ENCODE results near the gene HCN2. TPM values are rescaled to one million over a fixed set of nuclear protein-coding genes. Genes with fewer than 3 reads are reported as not detected.

The HCN2 gene
- total and polyA plus RNA-seq, 2 of the 13 experiments (the other 11 are each of a cell fraction or from before 2014, with no cell fraction given) = 0.01 TPM; not detected in 1

GRCh38 chr19:558770-559439 lies 30.8 kb upstream of the HCN2 start (continued):
- TF ChIP-seq, protein P1, sequence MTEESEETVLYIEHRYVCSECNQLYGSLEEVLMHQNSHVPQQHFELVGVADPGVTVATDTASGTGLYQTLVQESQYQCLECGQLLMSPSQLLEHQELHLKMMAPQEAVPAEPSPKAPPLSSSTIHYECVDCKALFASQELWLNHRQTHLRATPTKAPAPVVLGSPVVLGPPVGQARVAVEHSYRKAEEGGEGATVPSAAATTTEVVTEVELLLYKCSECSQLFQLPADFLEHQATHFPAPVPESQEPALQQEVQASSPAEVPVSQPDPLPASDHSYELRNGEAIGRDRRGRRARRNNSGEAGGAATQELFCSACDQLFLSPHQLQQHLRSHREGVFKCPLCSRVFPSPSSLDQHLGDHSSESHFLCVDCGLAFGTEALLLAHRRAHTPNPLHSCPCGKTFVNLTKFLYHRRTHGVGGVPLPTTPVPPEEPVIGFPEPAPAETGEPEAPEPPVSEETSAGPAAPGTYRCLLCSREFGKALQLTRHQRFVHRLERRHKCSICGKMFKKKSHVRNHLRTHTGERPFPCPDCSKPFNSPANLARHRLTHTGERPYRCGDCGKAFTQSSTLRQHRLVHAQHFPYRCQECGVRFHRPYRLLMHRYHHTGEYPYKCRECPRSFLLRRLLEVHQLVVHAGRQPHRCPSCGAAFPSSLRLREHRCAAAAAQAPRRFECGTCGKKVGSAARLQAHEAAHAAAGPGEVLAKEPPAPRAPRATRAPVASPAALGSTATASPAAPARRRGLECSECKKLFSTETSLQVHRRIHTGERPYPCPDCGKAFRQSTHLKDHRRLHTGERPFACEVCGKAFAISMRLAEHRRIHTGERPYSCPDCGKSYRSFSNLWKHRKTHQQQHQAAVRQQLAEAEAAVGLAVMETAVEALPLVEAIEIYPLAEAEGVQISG (CRISPR knock-in tag; IDR thresholded peaks at IDR 0.05) = peak; percentile 35; the same call in 1 of the 2 replicates
- no peak for TF ChIP-seq ZKSCAN1 (IDR thresholded peaks at IDR 0.05; ENCODE audit: low read length)
- TF ChIP-seq KLF6 (CRISPR knock-in tag; IDR thresholded peaks at IDR 0.05) = no peak
- TF ChIP-seq NFAT5 (CRISPR knock-in tag; IDR thresholded peaks at IDR 0.05) = no peak
- peak; percentile 61; the same call in 1 of the 2 replicates for TF ChIP-seq FOXK2 (IDR thresholded peaks at IDR 0.05)
- 0 out of 2 replicates have a peak, but pooled peaks have one; percentile 40 for TF ChIP-seq ZNF724P (CRISPR knock-in tag; IDR thresholded peaks at IDR 0.05; ENCODE audit: borderline replicate concordance)
- no peak for TF ChIP-seq ZNF12 (CRISPR knock-in tag; IDR thresholded peaks at IDR 0.05)
- no peak for TF ChIP-seq RFXANK (CRISPR knock-in tag; IDR thresholded peaks at IDR 0.05)
- no peak for TF ChIP-seq ZSCAN30 (CRISPR knock-in tag; IDR thresholded peaks at IDR 0.05)
- no peak for TF ChIP-seq ZNF792 (CRISPR knock-in tag; IDR thresholded peaks at IDR 0.05)
- TF ChIP-seq ZSCAN22 (CRISPR knock-in tag; IDR thresholded peaks at IDR 0.05) = no peak
- peak; percentile 38; the same call in 1 of the 2 replicates for TF ChIP-seq ZNF580 (CRISPR knock-in tag; IDR thresholded peaks at IDR 0.05; ENCODE audit: borderline replicate concordance, low read depth)
- no peak for TF ChIP-seq JUNB (CRISPR knock-in tag; IDR thresholded peaks at IDR 0.05; ENCODE audit: borderline replicate concordance)
- no peak for TF ChIP-seq DBP (CRISPR knock-in tag; IDR thresholded peaks at IDR 0.05; ENCODE audit: not compliant biosample characterization)
- no peak for TF ChIP-seq ZNF839 (CRISPR knock-in tag; IDR thresholded peaks at IDR 0.05; ENCODE audit: borderline replicate concordance)
- TF ChIP-seq HDAC1 (CRISPR knock-in tag; IDR thresholded peaks at IDR 0.05) = peak; percentile 58
- TF ChIP-seq ZNF431 (CRISPR knock-in tag; IDR thresholded peaks at IDR 0.05; ENCODE audit: borderline replicate concordance, low read depth) = peak; percentile 61
- TF ChIP-seq HMG20B (CRISPR knock-in tag; conservative IDR thresholded peaks at IDR 0.05) = no peak
- no peak for TF ChIP-seq TOPORS (CRISPR knock-in tag; IDR thresholded peaks at IDR 0.05)
- TF ChIP-seq ZNF562 (CRISPR knock-in tag; IDR thresholded peaks at IDR 0.05; ENCODE audit: borderline replicate concordance) = no peak
- no peak for TF ChIP-seq NPAS2 (CRISPR knock-in tag; IDR thresholded peaks at IDR 0.05; ENCODE audit: borderline replicate concordance)
- peak; percentile 55; the same call in 1 of the 2 replicates for TF ChIP-seq ZFY (CRISPR knock-in tag; IDR thresholded peaks at IDR 0.05)
- TF ChIP-seq ZBTB3 (CRISPR knock-in tag; IDR thresholded peaks at IDR 0.05; ENCODE audit: borderline replicate concordance, low read depth) = no peak

All from HepG2 (cell line).